ENCODE measurements around the gene RNF167.
A peak's percentile ranks its signal among the peaks of the same experiment; 100 is the strongest.

Gene RNF167

GRCh38 chr17:4938688-4939545 lies 1.2 kb upstream of the RNF167 start:
- Histone ChIP-seq H3K4me3 (ENCODE audit: low read depth in 1 of 2, low read length in 2 of 2) (peak overlapping the region; percentile 93 to 95), H3K27me3 (ENCODE audit: control insufficient read depth in 1 of 2, insufficient read depth in 2 of 2, low read length in 2 of 2) (no peaks in the 10 kb centered on the region), H3K36me3 (ENCODE audit: control insufficient read depth in 1 of 2, insufficient read depth in 2 of 2, low read length in 2 of 2) (peaks cover 28 to 43% of the 10 kb centered on the region in 2 donors), H3K27ac (ENCODE audit: low read depth, low read length) (peak overlapping the region; percentile 88), H3K9ac (ENCODE audit: low read depth in 1 of 2, low read length in 2 of 2) (peak overlapping the region; percentile 91 to 92), H3K9me3 (ENCODE audit: control insufficient read depth in 1 of 2, low read length in 2 of 2) (no peaks in the 10 kb centered on the region), H3K4me1 (ENCODE audit: control insufficient read depth in 1 of 2, insufficient read depth in 2 of 2, low read length in 2 of 2) (peaks cover 45 to 54% of the 10 kb centered on the region in 2 donors)

- H3K4me1 ChIP-seq (ENCODE audit: control insufficient read depth in 1 of 2, insufficient read depth in 2 of 2, low read length in 2 of 2), result peaks cover 45 to 54% of the 10 kb centered on the region in 2 donors
- H3K9me3 ChIP-seq (ENCODE audit: control insufficient read depth in 1 of 2, low read length in 2 of 2), result no peaks in the 10 kb centered on the region
- H3K4me3 ChIP-seq (ENCODE audit: low read depth in 1 of 2, low read length in 2 of 2), result peak overlapping the region; percentile 93 to 95
- peak overlapping the region; percentile 88 for H3K27ac ChIP-seq (ENCODE audit: low read depth, low read length)
- H3K27me3 ChIP-seq (ENCODE audit: control insufficient read depth in 1 of 2, insufficient read depth in 2 of 2, low read length in 2 of 2), result no peaks in the 10 kb centered on the region
- H3K9ac ChIP-seq (ENCODE audit: low read depth in 1 of 2, low read length in 2 of 2), result peak overlapping the region; percentile 91 to 92
- H3K36me3 ChIP-seq (ENCODE audit: control insufficient read depth in 1 of 2, insufficient read depth in 2 of 2, low read length in 2 of 2), result peaks cover 32 to 48% of the 10 kb centered on the region in 2 donors
These were observed 597 bp upstream of the RNF167 start for GRCh38 chr17:4939546-4939795.

- Histone ChIP-seq H3K4me1 (ENCODE audit: control insufficient read depth in 1 of 2, insufficient read depth in 2 of 2, low read length in 2 of 2) (peaks cover 56 to 65% of the 10 kb centered on the region in 2 donors), H3K36me3 (ENCODE audit: control insufficient read depth in 1 of 2, insufficient read depth in 2 of 2, low read length in 2 of 2) (peaks cover 36 to 58% of the 10 kb centered on the region in 2 donors), H3K27me3 (ENCODE audit: control insufficient read depth in 1 of 2, insufficient read depth in 2 of 2, low read length in 2 of 2) (no peaks in the 10 kb centered on the region), H3K27ac (ENCODE audit: low read depth, low read length) (peak overlapping the region; percentile 88), H3K4me3 (ENCODE audit: low read depth in 1 of 2, low read length in 2 of 2) (peak overlapping the region; percentile 93 to 95), H3K9me3 (ENCODE audit: control insufficient read depth in 1 of 2, low read length in 2 of 2) (no peaks in the 10 kb centered on the region), H3K9ac (ENCODE audit: low read depth in 1 of 2, low read length in 2 of 2) (peak overlapping the region; percentile 89 to 91)
These were observed 669 bp downstream of the RNF167 start for GRCh38 chr17:4940555-4941318.

DNA sequence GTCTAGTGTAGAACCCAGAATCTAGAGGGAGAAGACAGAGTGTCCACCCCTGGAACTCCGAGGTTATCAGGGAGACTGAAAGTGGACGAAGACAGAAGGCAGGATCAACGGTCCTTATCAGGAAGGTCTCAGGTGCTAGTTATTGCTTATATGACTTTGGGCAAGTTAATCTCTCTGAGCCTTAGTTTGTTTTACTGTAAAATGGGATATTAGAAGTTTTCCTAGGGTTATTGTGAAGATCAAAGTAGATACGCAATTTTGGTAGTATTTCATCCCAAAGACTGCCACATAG lies 1.2 kb downstream of the RNF167 start:
- no peaks in the 10 kb centered on the region for H3K27me3 ChIP-seq (ENCODE audit: control insufficient read depth in 1 of 2, insufficient read depth in 2 of 2, low read length in 2 of 2)
- peaks cover 36 to 61% of the 10 kb centered on the region in 2 donors for H3K36me3 ChIP-seq (ENCODE audit: control insufficient read depth in 1 of 2, insufficient read depth in 2 of 2, low read length in 2 of 2)
- H3K27ac ChIP-seq (ENCODE audit: low read depth, low read length), result no peak overlapping the region
- H3K4me1 ChIP-seq (ENCODE audit: control insufficient read depth in 1 of 2, insufficient read depth in 2 of 2, low read length in 2 of 2), result peaks cover 59 to 70% of the 10 kb centered on the region in 2 donors
- peak overlapping the region; percentile 93 to 95 for H3K4me3 ChIP-seq (ENCODE audit: low read depth in 1 of 2, low read length in 2 of 2)
- H3K9ac ChIP-seq (ENCODE audit: low read depth in 1 of 2, low read length in 2 of 2), result peak overlapping the region; percentile 89 to 91
- H3K9me3 ChIP-seq (ENCODE audit: control insufficient read depth in 1 of 2, low read length in 2 of 2), result no peaks in the 10 kb centered on the region

GRCh38 chr17:4942760-4943508 lies 2.9 kb downstream of the RNF167 start:
- Histone ChIP-seq H3K9me3 (ENCODE audit: control insufficient read depth in 1 of 2, low read length in 2 of 2) (no peaks in the 10 kb centered on the region), H3K27me3 (ENCODE audit: control insufficient read depth in 1 of 2, insufficient read depth in 2 of 2, low read length in 2 of 2) (no peaks in the 10 kb centered on the region), H3K9ac (ENCODE audit: low read depth in 1 of 2, low read length in 2 of 2) (no peak overlapping the region), H3K36me3 (ENCODE audit: control insufficient read depth in 1 of 2, insufficient read depth in 2 of 2, low read length in 2 of 2) (peaks cover 26 to 48% of the 10 kb centered on the region in 2 donors), H3K4me1 (ENCODE audit: control insufficient read depth in 1 of 2, insufficient read depth in 2 of 2, low read length in 2 of 2) (peaks cover 64 to 78% of the 10 kb centered on the region in 2 donors), H3K27ac (ENCODE audit: low read depth, low read length) (no peak overlapping the region), H3K4me3 (ENCODE audit: low read depth in 1 of 2, low read length in 2 of 2) (no peak overlapping the region)

GRCh38 chr17:4944163-4944553 lies 4.1 kb downstream of the RNF167 start:
- peaks cover 53 to 67% of the 10 kb centered on the region in 2 donors for H3K4me1 ChIP-seq (ENCODE audit: control insufficient read depth in 1 of 2, insufficient read depth in 2 of 2, low read length in 2 of 2)
- no peak overlapping the region for H3K9ac ChIP-seq (ENCODE audit: low read depth in 1 of 2, low read length in 2 of 2)
- peak overlapping the region; percentile 49 for H3K27ac ChIP-seq (ENCODE audit: low read depth, low read length)

GRCh38 chr17:4944554-4945175 lies 4.6 kb downstream of the RNF167 start:
- peak overlapping the region; percentile 20 to 99 for H3K9ac ChIP-seq (ENCODE audit: low read depth in 1 of 2, low read length in 2 of 2)
- H3K36me3 ChIP-seq (ENCODE audit: control insufficient read depth in 1 of 2, insufficient read depth in 2 of 2, low read length in 2 of 2), result peaks cover 25 to 41% of the 10 kb centered on the region in 2 donors
- H3K4me3 ChIP-seq (ENCODE audit: low read depth in 1 of 2, low read length in 2 of 2), result peak overlapping the region; percentile 34 to 98
- peak overlapping the region; percentile 49 for H3K27ac ChIP-seq (ENCODE audit: low read depth, low read length)
- peaks cover 53 to 64% of the 10 kb centered on the region in 2 donors for H3K4me1 ChIP-seq (ENCODE audit: control insufficient read depth in 1 of 2, insufficient read depth in 2 of 2, low read length in 2 of 2)
- H3K9me3 ChIP-seq (ENCODE audit: control insufficient read depth in 1 of 2, low read length in 2 of 2), result no peaks in the 10 kb centered on the region
- H3K27me3 ChIP-seq (ENCODE audit: control insufficient read depth in 1 of 2, insufficient read depth in 2 of 2, low read length in 2 of 2), result no peaks in the 10 kb centered on the region

More at GRCh38 chr17:4944163-4944553, 4.1 kb downstream of the RNF167 start:
- Histone ChIP-seq H3K9me3 (ENCODE audit: control insufficient read depth in 1 of 2, low read length in 2 of 2) (no peaks in the 10 kb centered on the region), H3K27me3 (ENCODE audit: control insufficient read depth in 1 of 2, insufficient read depth in 2 of 2, low read length in 2 of 2) (no peaks in the 10 kb centered on the region), H3K4me3 (ENCODE audit: low read depth in 1 of 2, low read length in 2 of 2) (peak overlapping the region; percentile 18 to 34), H3K36me3 (ENCODE audit: control insufficient read depth in 1 of 2, insufficient read depth in 2 of 2, low read length in 2 of 2) (peaks cover 25 to 41% of the 10 kb centered on the region in 2 donors)

- no peaks in the 10 kb centered on the region for H3K9me3 ChIP-seq (ENCODE audit: control insufficient read depth in 1 of 2, low read length in 2 of 2)
- peak overlapping the region; percentile 32 to 99 for H3K9ac ChIP-seq (ENCODE audit: low read depth in 1 of 2, low read length in 2 of 2)
- H3K27ac ChIP-seq (ENCODE audit: low read depth, low read length), result peak overlapping the region; percentile 49
- peak overlapping the region; percentile 63 to 98 for H3K4me3 ChIP-seq (ENCODE audit: low read depth in 1 of 2, low read length in 2 of 2)
- peaks cover 55 to 67% of the 10 kb centered on the region in 2 donors for H3K4me1 ChIP-seq (ENCODE audit: control insufficient read depth in 1 of 2, insufficient read depth in 2 of 2, low read length in 2 of 2)
- peaks cover 25 to 41% of the 10 kb centered on the region in 2 donors for H3K36me3 ChIP-seq (ENCODE audit: control insufficient read depth in 1 of 2, insufficient read depth in 2 of 2, low read length in 2 of 2)
- H3K27me3 ChIP-seq (ENCODE audit: control insufficient read depth in 1 of 2, insufficient read depth in 2 of 2, low read length in 2 of 2), result no peaks in the 10 kb centered on the region
These were observed 5.3 kb downstream of the RNF167 start for GRCh38 chr17:4945176-4945943.

DNA sequence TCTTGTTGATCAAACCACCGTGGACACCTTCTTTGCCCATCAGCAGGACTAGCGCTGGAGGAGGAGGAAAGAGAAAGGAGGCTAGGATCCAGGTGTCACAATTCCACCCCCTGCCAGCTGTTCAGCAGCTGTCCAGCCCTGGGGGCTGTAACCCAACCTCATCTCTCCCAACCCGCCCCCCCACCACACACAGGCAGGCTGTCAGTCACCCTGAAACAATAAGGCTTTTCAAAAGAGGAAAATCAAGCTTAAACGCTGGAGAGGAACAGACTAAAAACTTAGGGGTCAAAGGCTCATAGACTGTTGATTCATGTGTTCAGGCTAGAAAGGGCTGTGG lies 5.8 kb downstream of the RNF167 start:
- peak overlapping the region; percentile 70 to 99 for H3K9ac ChIP-seq (ENCODE audit: low read depth in 1 of 2, low read length in 2 of 2)
- H3K27ac ChIP-seq (ENCODE audit: low read depth, low read length), result peak overlapping the region; percentile 44
- peaks cover 60 to 69% of the 10 kb centered on the region in 2 donors for H3K4me1 ChIP-seq (ENCODE audit: control insufficient read depth in 1 of 2, insufficient read depth in 2 of 2, low read length in 2 of 2)
- no peaks in the 10 kb centered on the region for H3K27me3 ChIP-seq (ENCODE audit: control insufficient read depth in 1 of 2, insufficient read depth in 2 of 2, low read length in 2 of 2)
- peak overlapping the region; percentile 98 to 99 for H3K4me3 ChIP-seq (ENCODE audit: low read depth in 1 of 2, low read length in 2 of 2)
- no peaks in the 10 kb centered on the region for H3K9me3 ChIP-seq (ENCODE audit: control insufficient read depth in 1 of 2, low read length in 2 of 2)
- H3K36me3 ChIP-seq (ENCODE audit: control insufficient read depth in 1 of 2, insufficient read depth in 2 of 2, low read length in 2 of 2), result peaks cover 25 to 41% of the 10 kb centered on the region in 2 donors

All from duodenal mucosa (tissue), 2 donors.